K562 (cell line): ENCODE measurements around the gene FRMD3. TPM values are rescaled to one million over a fixed set of nuclear protein-coding genes. Genes with fewer than 3 reads are reported as not detected.

Experiments
- ATAC-seq: fragments of 200-7000 bp; cut with Tn5 transposase; 3 replicates; pipeline ENCODE4 v1.9.1; 2020; ENCODE audit warnings: moderate library complexity
- BruUV-seq: library from RNA; stranded (reverse); fragments of 400-500 nt; replicated peaks from 2 replicates; lab custom pipeline; 2021; lab: Mats Ljungman, UMichigan
- CTCF ChIA-PET: fragments of 300-600 bp; formaldehyde crosslinking; extraction: SDS; loops from one replicate; lab custom pipeline; 2021; ENCODE audit warnings: low intra/inter-chr PET ratio; lab: Yijun Ruan, JAX
- POLR2A ChIA-PET: fragments of 300-600, 350-650 bp; sonication (Branson Sonifier 250); formaldehyde crosslinking; extraction: SDS; loops from one replicate; lab custom pipeline; 2021; ENCODE audit warnings: antibody characterized with exemption, inconsistent platforms; lab: Yijun Ruan, JAX
- DNase-seq, 4 experiments: peaks; one replicate each; pipeline versions ENCODE4 v3.0.0 to v3.0.0-alpha.2; 2011 to 2018; ENCODE audit warnings: low spot score in 3 of 4, mixed read lengths in 3 of 4; ENCODE audit errors: extremely low read depth in 1 of 4
- FAIRE-seq: peaks from 2 replicates; lab custom pipeline; 2011; peaks lifted over from hg19 to GRCh38; lab: Jason Lieb, UNC
- H2AFZ ChIP-seq: 2 replicates; pipeline ENCODE4 v1.6.0; 2011; ENCODE audit warnings: low read depth, low read length, control low read depth, inconsistent platforms
- H3K27ac ChIP-seq: fragments of 200-600 bp; 3 replicates; pipeline ENCODE4 v1.8.0; 2011; ENCODE audit warnings: low read depth, mild to moderate bottlenecking, control low read depth, inconsistent platforms, low read length, moderate library complexity, mixed read lengths; ENCODE audit errors: extremely low read depth
- H3K27me3 ChIP-seq, 2 experiments: fragments of 300-600 bp in 1 of 2; 2 replicates in 1 of 2; 3 replicates in 1 of 2; pipeline versions ENCODE4 v1.6.0 to v1.8.0; 2011; ENCODE audit warnings: inconsistent platforms in 2 of 2, low read length in 2 of 2, mild to moderate bottlenecking in 1 of 2, mixed read lengths in 1 of 2, moderate library complexity in 1 of 2; ENCODE audit not compliant: control insufficient read depth in 2 of 2, insufficient read depth in 2 of 2
- H3K36me3 ChIP-seq: fragments of 300-600 bp; 3 replicates; pipeline ENCODE4 v1.8.0; 2011; ENCODE audit warnings: mild to moderate bottlenecking, low read length, inconsistent platforms; ENCODE audit not compliant: control insufficient read depth, insufficient read depth
- H3K4me1 ChIP-seq, 2 experiments: fragments of 200-600 bp in 1 of 2; replicated peaks in 1 of 2; 2 replicates in 1 of 2; 3 replicates in 1 of 2; pipeline versions ENCODE4 v1.5.1 to v1.8.0; 2011; ENCODE audit warnings: inconsistent platforms in 2 of 2, low read length in 2 of 2, mild to moderate bottlenecking in 1 of 2, mixed read lengths in 1 of 2, moderate library complexity in 1 of 2; ENCODE audit not compliant: control insufficient read depth in 2 of 2, insufficient read depth in 2 of 2
- H3K4me2 ChIP-seq: 2 replicates; pipeline ENCODE4 v1.6.1; 2011; ENCODE audit warnings: low read length, control low read depth, inconsistent platforms, mixed read lengths; ENCODE audit not compliant: insufficient read depth
- H3K4me3 ChIP-seq: fragments of 200-600 bp; sonication (generic), shearing (Covaris generic); 2 replicates; pipeline ENCODE4 v1.5.1; 2016; ENCODE audit warnings: control low read depth, inconsistent platforms
- H3K79me2 ChIP-seq: fragments of 200-600 bp; 3 replicates; pipeline ENCODE4 v1.8.0; 2011; ENCODE audit warnings: low read length, inconsistent platforms; ENCODE audit not compliant: control insufficient read depth, insufficient read depth
- H3K9ac ChIP-seq, 2 experiments: 2 replicates each; pipeline versions ENCODE4 v1.6.0 to v1.6.1; 2011; ENCODE audit warnings: low read depth in 2 of 2, low read length in 2 of 2, control low read depth in 1 of 2, inconsistent platforms in 1 of 2, mild to moderate bottlenecking in 1 of 2, mixed read lengths in 1 of 2; ENCODE audit not compliant: insufficient read depth in 1 of 2
- H3K9me1 ChIP-seq: one replicate; pipeline ENCODE4 v1.6.0; 2011; ENCODE audit warnings: inconsistent platforms, mild to moderate bottlenecking, low read length, moderate library complexity; ENCODE audit not compliant: control insufficient read depth, insufficient read depth
- H3K9me3 ChIP-seq: replicated peaks from 2 replicates; pipeline ENCODE4 v1.5.1; 2011; ENCODE audit warnings: low read depth, low read length, inconsistent platforms; ENCODE audit not compliant: control insufficient read depth, insufficient read depth
- H4K20me1 ChIP-seq: replicated peaks from 2 replicates; pipeline ENCODE4 v1.6.1; 2011; ENCODE audit warnings: low read length, inconsistent platforms, mixed read lengths; ENCODE audit not compliant: control insufficient read depth, insufficient read depth
- BHLHE40 ChIP-seq: IDR thresholded peaks from 2 replicates; pipeline ENCODE4 v1.6.1; 2011; ENCODE audit warnings: low read length, improper control_type of control experiment
- KAT2B ChIP-seq: IDR thresholded peaks from one replicate; pipeline ENCODE4 v1.6.1; 2012; ENCODE audit warnings: low read depth, mild to moderate bottlenecking, control low read depth, inconsistent platforms, low read length, moderate library complexity
- L3MBTL2 ChIP-seq: fragments of 450-650 bp; IDR thresholded peaks from 2 replicates; pipeline ENCODE4 v1.6.1; 2016; ENCODE audit warnings: mild to moderate bottlenecking, moderate library complexity
- ZBTB17 ChIP-seq: fragments of 450-650 bp; formaldehyde crosslinking; IDR thresholded peaks from 2 replicates; pipeline ENCODE4 v1.4.0; 2020; ENCODE audit warnings: mild to moderate bottlenecking
- WGBS: fragments of 100-300 bp; shearing (Covaris generic); methylation state at CpG from one replicate; pipeline ENCODE4 v1.1.6; 2016; ENCODE audit warnings: low coverage, mixed read lengths; ENCODE audit not compliant: insufficient coverage; ENCODE audit errors: missing lambda C conversion rate; 5-methylcytosine and 5-hydroxymethylcytosine counted together
- in situ Hi-C: fragments of 300-500 bp; cut with MboI; formaldehyde crosslinking; loops from 4 replicates; pipeline ENCODE4 v1.15.0; 2018; ENCODE audit warnings: inconsistent platforms, mixed read lengths
- intact Hi-C: fragments of 100-400 bp; cut with micrococcal nuclease; formaldehyde crosslinking; loops from 2 replicates; pipeline ENCODE4 v1.14.2; 2022
- polyA plus RNA-seq, 8 experiments: library from polyadenylated mRNA; depleted of rRNA in 4 of 8; stranded (reverse) in 5 of 8; unstranded in 3 of 8; fragments of >200 nt; fragmentation: Nextera tagmentation in 2 of 8; fragmentation: Illumina TruSeq in 1 of 8; extraction: Ambion mirVana in 2 of 8; extraction: Trizol in 1 of 8; gene quantifications; 2 replicates each; pipeline versions ENCODE4 v1.2.1 to v1.2.3, GENCODE V29; 2011 to 2014; ENCODE audit warnings: inconsistent platforms in 1 of 8, missing spikeins in 1 of 8
- total RNA-seq, 7 experiments: library from RNA; depleted of rRNA in 6 of 7; stranded (reverse); fragments of >200 nt in 6 of 7; fragmentation: Illumina TruSeq in 2 of 7; extraction: Trizol in 2 of 7; gene quantifications; 2 replicates each; pipeline versions ENCODE4 v1.2.1 to v1.2.3, GENCODE V29; 2011 to 2021; ENCODE audit warnings: low replicate concordance in 1 of 7
- TF ChIP-seq, protein P1 (sequence below): fragments of 250-450 bp; sonication (Bioruptor Pico); IDR thresholded peaks from 2 replicates; pipeline ENCODE4 v1.4.0; 2020

The FRMD3 gene
- total and polyA plus RNA-seq, 9 of the 15 experiments (the other 6 are each of a cell fraction or from before 2014, with no cell fraction given), result 0.09 to 0.51 (median 0.21) TPM

DNA sequence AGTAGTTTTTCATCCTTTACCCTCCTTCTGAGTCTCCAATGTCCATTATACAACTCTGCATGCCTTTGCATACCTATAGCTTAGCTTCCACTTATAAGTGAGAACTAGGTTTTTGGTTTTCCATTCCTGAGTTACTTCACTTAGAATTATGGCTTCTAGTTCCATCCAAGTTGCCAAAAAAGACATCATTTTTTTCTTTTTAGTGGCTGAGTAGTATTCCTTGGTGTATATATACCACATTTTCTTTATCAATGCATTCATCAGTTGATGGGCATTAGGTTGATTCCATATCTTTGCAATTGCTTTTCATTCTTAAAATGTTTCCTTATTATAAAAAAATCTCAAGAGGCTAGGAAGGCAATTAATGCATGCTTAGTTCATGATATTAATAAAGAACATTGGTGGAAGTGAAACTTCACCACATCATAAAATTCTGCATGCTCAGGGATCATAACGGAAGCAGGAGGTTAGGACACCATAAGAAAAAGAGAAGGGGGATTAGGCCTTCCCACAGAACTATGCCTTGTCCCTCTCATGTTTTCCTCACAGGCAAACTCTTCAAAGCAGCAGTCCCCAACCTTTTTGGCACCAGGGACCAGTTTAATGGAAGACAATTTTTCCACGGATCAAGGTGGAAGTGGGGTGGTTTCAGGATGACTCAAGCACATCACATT, 105.2 kb downstream of the FRMD3 start:
- Histone ChIP-seq H2AFZ (no peak overlapping the region), H3K4me3 (no peak overlapping the region), H3K27me3 (no peaks in the 10 kb centered on the region), H3K27ac (no peak overlapping the region), H3K9ac (no peak overlapping the region), H3K4me1 (no peaks in the 10 kb centered on the region), H3K9me1 (no peaks in the 10 kb centered on the region), H3K79me2 (no peaks in the 10 kb centered on the region), H4K20me1 (no peaks in the 10 kb centered on the region), H3K36me3 (no peaks in the 10 kb centered on the region), H3K9me3 (no peaks in the 10 kb centered on the region), H3K4me2 (no peak overlapping the region)
- ChIA-PET POLR2A (no interaction called here), CTCF (no interaction called here)
- intact Hi-C loops, result no loop called here
- WGBS, result 0% methylated on average over 2 of the region's 2 CpGs
- no TSS peak for BruUV-seq
- in situ Hi-C loops, result no loop called here
- DNase-seq, result no peak
- no peak for TF ChIP-seq L3MBTL2
- no peak for TF ChIP-seq BHLHE40
- no peak for TF ChIP-seq KAT2B
- TF ChIP-seq, protein P1, sequence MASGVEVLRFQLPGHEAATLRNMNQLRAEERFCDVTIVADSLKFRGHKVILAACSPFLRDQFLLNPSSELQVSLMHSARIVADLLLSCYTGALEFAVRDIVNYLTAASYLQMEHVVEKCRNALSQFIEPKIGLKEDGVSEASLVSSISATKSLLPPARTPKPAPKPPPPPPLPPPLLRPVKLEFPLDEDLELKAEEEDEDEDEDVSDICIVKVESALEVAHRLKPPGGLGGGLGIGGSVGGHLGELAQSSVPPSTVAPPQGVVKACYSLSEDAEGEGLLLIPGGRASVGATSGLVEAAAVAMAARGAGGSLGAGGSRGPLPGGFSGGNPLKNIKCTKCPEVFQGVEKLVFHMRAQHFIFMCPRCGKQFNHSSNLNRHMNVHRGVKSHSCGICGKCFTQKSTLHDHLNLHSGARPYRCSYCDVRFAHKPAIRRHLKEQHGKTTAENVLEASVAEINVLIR (CRISPR knock-in tag), result no peak
- TF ChIP-seq ZBTB17 (CRISPR knock-in tag), result no peak
- no peak for FAIRE-seq
- ATAC-seq, result no peak
